ENCODE results near the gene EIF3I.
"Not testable (repeated sequence)": the region's sequence is repeated elsewhere in the genome, so short reads cannot be mapped to it uniquely, and the experiment has no call there.

EIF3I gene

GRCh38 chr1:32257227-32257508 is 35.0 kb downstream of the EIF3I start:
- Histone ChIP-seq H3K4me3 (ENCODE audit: low read length, poor library complexity, severe bottlenecking) (peak overlapping the region; percentile 45), H4K20me1 (ENCODE audit: insufficient read depth, low read length, poor library complexity, severe bottlenecking) (peaks cover 20% of the 10 kb centered on the region), H2AFZ (ENCODE audit: low read length) (no peak overlapping the region), H3F3A (ENCODE audit: low read depth) (no peaks in the 10 kb centered on the region), H3K9me3 (ENCODE audit: insufficient read depth, low read depth, low read length) (no peaks in the 10 kb centered on the region), H3K4me1 (ENCODE audit: insufficient read depth, low read length, poor library complexity, severe bottlenecking) (peaks cover 34% of the 10 kb centered on the region), H3K36me3 (ENCODE audit: insufficient read depth, low read length) (no peaks in the 10 kb centered on the region), H3K27me3 (ENCODE audit: insufficient read depth, low read length, poor library complexity, severe bottlenecking) (no peaks in the 10 kb centered on the region), H3K79me2 (ENCODE audit: insufficient read depth, low read length) (peaks cover 90% of the 10 kb centered on the region), H3K4me2 (ENCODE audit: low read depth, low read length, poor library complexity, severe bottlenecking) (peak overlapping the region; percentile 54), H3K9me2 (replicated peaks; ENCODE audit: low read depth, low read length) (no peaks in the 10 kb centered on the region), H3K9ac (ENCODE audit: low read depth, low read length, poor library complexity, severe bottlenecking) (no peak overlapping the region)
- TF ChIP-seq EZH2phosphoT487 (IDR thresholded peaks at IDR 0.05; ENCODE audit: borderline replicate concordance) (no peak), CTCF (conservative IDR thresholded peaks at IDR 0.05; ENCODE audit: low read length) (no peak)

- not testable (repeated sequence) for H3K27me3 ChIP-seq (ENCODE audit: insufficient read depth, low read length, poor library complexity, severe bottlenecking); H3K9ac ChIP-seq (ENCODE audit: low read depth, low read length, poor library complexity, severe bottlenecking); H2AFZ ChIP-seq (ENCODE audit: low read length); H3K9me3 ChIP-seq (ENCODE audit: insufficient read depth, low read depth, low read length); H4K20me1 ChIP-seq (ENCODE audit: insufficient read depth, low read length, poor library complexity, severe bottlenecking); H3K4me2 ChIP-seq (ENCODE audit: low read depth, low read length, poor library complexity, severe bottlenecking); H3K4me3 ChIP-seq (ENCODE audit: low read length, poor library complexity, severe bottlenecking); H3K9me2 ChIP-seq (replicated peaks; ENCODE audit: low read depth, low read length); H3K36me3 ChIP-seq (ENCODE audit: insufficient read depth, low read length)
- peaks cover 39% of the 10 kb centered on the region for H3K4me1 ChIP-seq (ENCODE audit: insufficient read depth, low read length, poor library complexity, severe bottlenecking)
- peaks cover 11% of the 10 kb centered on the region; the same call in 1 of the 2 replicates for H3F3A ChIP-seq (ENCODE audit: low read depth)
- H3K79me2 ChIP-seq (ENCODE audit: insufficient read depth, low read length), result peaks cover 65% of the 10 kb centered on the region
These were observed 41.0 kb downstream of the EIF3I start for GRCh38 chr1:32263236-32263593.

GRCh38 chr1:32263744-32264143 is 41.5 kb downstream of the EIF3I start:
- Histone ChIP-seq H3K4me2 (ENCODE audit: low read depth, low read length, poor library complexity, severe bottlenecking) (peak overlapping the region; percentile 20), H3K9me3 (ENCODE audit: insufficient read depth, low read depth, low read length) (no peaks in the 10 kb centered on the region), H4K20me1 (ENCODE audit: insufficient read depth, low read length, poor library complexity, severe bottlenecking) (peaks cover 9% of the 10 kb centered on the region), H3F3A (ENCODE audit: low read depth) (peaks cover 11% of the 10 kb centered on the region; the same call in 1 of the 2 replicates), H3K27me3 (ENCODE audit: insufficient read depth, low read length, poor library complexity, severe bottlenecking) (no peaks in the 10 kb centered on the region), H2AFZ (ENCODE audit: low read length) (no peak overlapping the region), H3K79me2 (ENCODE audit: insufficient read depth, low read length) (peaks cover 60% of the 10 kb centered on the region), H3K4me1 (ENCODE audit: insufficient read depth, low read length, poor library complexity, severe bottlenecking) (peaks cover 39% of the 10 kb centered on the region), H3K4me3 (ENCODE audit: low read length, poor library complexity, severe bottlenecking) (no peak overlapping the region), H3K9me2 (replicated peaks; ENCODE audit: low read depth, low read length) (no peaks in the 10 kb centered on the region), H3K9ac (ENCODE audit: low read depth, low read length, poor library complexity, severe bottlenecking) (peak overlapping the region; percentile 20), H3K36me3 (ENCODE audit: insufficient read depth, low read length) (no peaks in the 10 kb centered on the region)
- TF ChIP-seq EZH2phosphoT487 (IDR thresholded peaks at IDR 0.05; ENCODE audit: borderline replicate concordance) (no peak), CTCF (conservative IDR thresholded peaks at IDR 0.05; ENCODE audit: low read length) (no peak)

GRCh38 chr1:32265846-32266245 is 43.6 kb downstream of the EIF3I start:
- Histone ChIP-seq H2AFZ (ENCODE audit: low read length) (no peak overlapping the region), H3K27me3 (ENCODE audit: insufficient read depth, low read length, poor library complexity, severe bottlenecking) (no peaks in the 10 kb centered on the region), H3K4me3 (ENCODE audit: low read length, poor library complexity, severe bottlenecking) (no peak overlapping the region), H3F3A (ENCODE audit: low read depth) (peaks cover 11% of the 10 kb centered on the region; the same call in 1 of the 2 replicates), H3K79me2 (ENCODE audit: insufficient read depth, low read length) (peaks cover 53% of the 10 kb centered on the region), H4K20me1 (ENCODE audit: insufficient read depth, low read length, poor library complexity, severe bottlenecking) (peaks cover 9% of the 10 kb centered on the region), H3K4me1 (ENCODE audit: insufficient read depth, low read length, poor library complexity, severe bottlenecking) (peaks cover 39% of the 10 kb centered on the region), H3K9me2 (replicated peaks; ENCODE audit: low read depth, low read length) (no peaks in the 10 kb centered on the region), H3K9ac (ENCODE audit: low read depth, low read length, poor library complexity, severe bottlenecking) (peak overlapping the region; percentile 50), H3K9me3 (ENCODE audit: insufficient read depth, low read depth, low read length) (no peaks in the 10 kb centered on the region), H3K4me2 (ENCODE audit: low read depth, low read length, poor library complexity, severe bottlenecking) (peak overlapping the region; percentile 41), H3K36me3 (ENCODE audit: insufficient read depth, low read length) (no peaks in the 10 kb centered on the region)
- TF ChIP-seq CTCF (conservative IDR thresholded peaks at IDR 0.05; ENCODE audit: low read length) (no peak), EZH2phosphoT487 (IDR thresholded peaks at IDR 0.05; ENCODE audit: borderline replicate concordance) (no peak)
